Umbilical cord (tissue), 2 donors: ENCODE results near the gene DOCK2. TPM values are rescaled to one million over a fixed set of nuclear protein-coding genes. Genes with fewer than 3 reads are reported as not detected.
A peak's percentile ranks its signal among the peaks of the same experiment; 100 is the strongest.
"Not testable (repeated sequence)": the region's sequence is repeated elsewhere in the genome, so short reads cannot be mapped to it uniquely, and the experiment has no call there.

Experiments used
- DNase-seq: peaks from one replicate; pipeline ENCODE4 v3.0.0-alpha.2; 2015; ENCODE audit warnings: low spot score
- total RNA-seq: library from RNA; depleted of rRNA; stranded (reverse); fragments of >200 nt; gene quantifications from one replicate; pipeline ENCODE4 v1.2.3, GENCODE V29; 2014; ENCODE audit warnings: low replicate concordance; ENCODE audit not compliant: insufficient read depth

The DOCK2 gene
- total RNA-seq, 1 donor from 2014 or later: 72.5 TPM

- no peak for DNase-seq
These were observed 117.7 kb downstream of the DOCK2 start for GRCh38 chr5:169754737-169755136.

DNA sequence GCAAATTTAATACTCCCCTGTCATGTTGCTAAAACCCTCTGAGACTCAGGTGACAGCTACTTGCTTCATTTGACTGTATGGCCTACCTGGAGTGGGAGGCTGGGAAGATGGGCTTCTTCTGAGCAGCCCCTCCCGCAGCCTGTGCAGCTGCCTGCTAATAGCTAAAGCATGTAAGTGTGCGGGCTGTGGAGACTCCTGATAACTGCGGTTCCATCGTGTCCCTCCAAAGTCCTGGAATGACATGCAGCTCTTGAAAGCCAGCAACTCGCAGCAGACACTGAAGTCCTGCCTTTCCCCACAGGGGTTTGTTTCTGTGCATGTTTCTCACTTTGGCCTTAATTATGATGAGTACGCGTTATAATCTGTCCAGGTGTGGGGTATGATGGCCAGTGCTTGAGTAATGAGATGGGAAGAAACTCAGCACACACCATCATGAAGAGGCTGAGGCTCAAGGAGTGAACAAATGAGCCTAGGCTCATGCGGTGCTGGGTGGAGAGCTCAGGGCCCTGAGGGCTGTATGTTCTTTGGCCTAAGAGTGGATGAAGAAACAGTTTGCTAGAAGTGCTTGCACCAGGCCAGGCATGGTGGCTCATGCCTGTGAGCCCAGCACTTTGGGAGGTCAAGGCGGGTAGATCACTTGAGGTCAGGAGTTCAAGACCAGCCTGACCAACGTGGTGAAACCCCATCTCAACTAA lies 119.1 kb downstream of the DOCK2 start:
- no peak for DNase-seq

DNA sequence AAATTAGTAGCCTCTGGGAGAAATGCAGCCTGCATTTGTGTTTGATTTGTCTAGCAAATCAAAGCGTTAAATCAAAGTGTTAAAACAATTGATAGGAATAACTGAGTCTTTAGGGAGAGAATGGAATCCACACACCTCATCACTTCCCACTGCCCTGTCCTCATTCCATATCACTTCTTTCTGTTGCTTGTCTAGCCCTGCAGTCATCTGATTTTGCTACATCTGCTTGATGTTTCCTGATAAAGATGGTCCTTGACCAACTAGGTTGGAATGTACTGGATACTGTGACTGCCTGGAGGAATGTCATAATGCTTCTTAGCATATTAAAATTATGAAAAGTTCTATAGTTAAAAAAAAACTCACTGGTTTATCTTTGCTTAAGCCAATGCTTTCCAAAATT lies 119.9 kb downstream of the DOCK2 start:
- no peak for DNase-seq

DNA sequence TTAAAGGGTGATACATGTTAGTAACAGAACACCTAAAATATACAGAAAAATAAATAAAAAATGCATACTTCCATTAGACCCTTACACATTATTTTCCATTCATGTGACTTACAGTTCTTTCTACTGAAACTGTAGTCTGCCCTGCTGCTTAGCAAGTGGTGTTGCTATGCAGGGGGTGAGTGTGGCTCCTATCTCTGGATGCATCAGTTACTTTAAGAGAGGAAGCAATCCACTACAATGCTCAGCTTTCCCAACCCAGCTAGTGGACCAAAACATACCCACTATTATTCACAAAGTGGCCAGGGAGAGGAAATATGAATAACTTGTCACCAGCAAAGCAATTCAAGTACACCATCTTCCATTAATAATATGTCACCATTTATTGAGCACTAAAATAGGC lies 121.8 kb downstream of the DOCK2 start:
- DNase-seq: no peak

- DNase-seq: no peak
These were observed 123.2 kb downstream of the DOCK2 start for GRCh38 chr5:169760229-169760628.

GRCh38 chr5:169762338-169763095 lies 125.4 kb downstream of the DOCK2 start:
- no peak for DNase-seq

- peak; percentile 60 for DNase-seq
These were observed 126.4 kb downstream of the DOCK2 start for GRCh38 chr5:169763376-169764017.

DNA sequence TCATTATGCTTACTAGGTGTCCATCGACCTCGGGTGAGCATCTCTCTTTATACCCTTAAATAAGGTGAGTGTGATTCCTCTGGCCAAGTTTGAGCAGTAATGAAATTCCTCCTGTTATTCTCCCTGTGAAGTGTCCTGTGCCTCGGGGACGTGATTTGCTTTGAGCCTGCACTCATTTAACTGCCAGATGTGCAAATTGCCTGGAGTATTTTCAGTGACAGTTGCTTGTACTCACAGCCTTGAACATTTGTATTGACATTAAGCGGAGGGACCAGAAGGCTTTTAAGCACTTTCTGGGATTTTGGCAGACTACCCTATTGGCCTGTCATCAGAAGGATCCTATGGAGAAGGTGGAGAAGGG lies 126.9 kb downstream of the DOCK2 start:
- DNase-seq: no peak

DNA sequence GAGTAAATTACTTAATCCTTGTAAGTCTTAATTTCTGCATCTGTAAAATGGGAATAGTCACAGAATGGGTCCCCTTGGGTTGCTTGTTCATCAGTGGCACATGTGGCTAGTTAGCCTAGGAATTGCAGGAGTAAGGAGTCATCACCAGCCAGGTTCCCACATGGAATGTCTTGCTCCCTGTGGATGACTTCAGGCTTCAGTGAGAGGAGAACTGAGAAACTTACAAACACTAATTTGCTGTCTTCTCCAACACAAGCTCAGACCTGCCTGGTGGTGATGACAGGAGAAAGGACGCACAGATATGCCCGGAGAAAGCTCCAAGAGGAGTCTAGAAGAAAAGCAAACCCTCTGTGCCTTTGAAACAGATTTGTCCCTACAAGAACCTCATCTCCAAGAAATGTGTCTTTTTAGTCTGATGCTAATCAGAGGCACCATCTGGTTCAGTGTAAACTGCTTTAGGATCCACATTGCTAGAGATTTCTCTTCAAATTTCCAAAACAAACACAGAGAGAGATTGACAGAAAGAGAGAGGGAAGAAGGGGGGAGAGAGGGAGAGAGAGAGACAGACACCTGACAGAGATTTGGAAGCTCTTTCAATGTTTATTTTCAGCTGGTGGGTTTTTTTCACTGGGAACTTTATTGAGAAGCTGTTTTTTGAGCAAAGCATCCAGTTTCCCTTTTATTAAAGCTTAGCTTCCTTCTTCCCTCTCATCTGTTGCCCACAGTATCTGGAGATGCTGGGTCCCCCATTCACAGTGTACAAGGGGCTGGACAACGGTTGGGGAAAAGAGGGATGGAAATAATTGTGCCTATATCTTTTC lies 128.3 kb downstream of the DOCK2 start:
- no peak for DNase-seq

- not testable (repeated sequence) for DNase-seq
These were observed 129.9 kb downstream of the DOCK2 start for GRCh38 chr5:169766943-169767342.

DNA sequence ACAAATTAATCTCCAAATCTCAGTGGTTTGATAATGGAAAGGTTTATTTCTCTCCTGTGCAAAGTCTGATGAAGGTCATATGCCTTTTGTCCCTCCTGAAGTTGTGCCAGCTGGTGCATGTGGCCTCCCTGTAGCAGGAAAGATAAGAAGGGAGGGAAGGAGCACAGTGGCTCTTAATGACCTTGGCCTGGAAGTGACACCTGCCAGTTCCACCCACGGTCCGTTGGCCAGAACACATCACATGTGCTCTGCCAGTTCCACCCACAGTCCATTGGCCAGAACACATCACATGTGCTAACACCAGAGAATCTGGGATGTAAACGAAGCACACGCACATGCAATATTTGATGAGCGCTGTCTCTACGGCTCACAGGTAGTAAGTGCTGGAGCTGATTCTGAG lies 130.9 kb downstream of the DOCK2 start:
- no peak for DNase-seq

GRCh38 chr5:169768416-169768815 lies 131.3 kb downstream of the DOCK2 start:
- DNase-seq: no peak

GRCh38 chr5:169770109-169770508 lies 133.0 kb downstream of the DOCK2 start:
- no peak for DNase-seq

DNA sequence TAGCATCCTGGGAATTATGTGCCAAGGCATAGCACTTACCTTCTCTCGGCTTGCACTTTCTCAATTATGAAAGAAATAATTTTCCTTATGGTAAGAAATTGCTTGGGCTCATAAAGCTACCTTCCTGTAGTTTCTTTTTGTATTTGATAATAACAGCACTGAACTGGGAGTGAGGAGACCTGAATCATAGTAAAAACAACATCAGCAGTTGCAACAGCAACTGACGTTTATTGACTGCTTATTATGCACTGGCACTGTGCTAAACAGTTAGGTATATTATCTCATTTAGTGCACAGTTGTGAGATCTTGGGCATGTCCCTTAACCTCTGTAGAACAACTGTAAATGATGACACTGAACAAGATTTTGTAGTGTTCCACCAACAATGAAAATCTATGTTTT lies 135.2 kb downstream of the DOCK2 start:
- no peak for DNase-seq

DNA sequence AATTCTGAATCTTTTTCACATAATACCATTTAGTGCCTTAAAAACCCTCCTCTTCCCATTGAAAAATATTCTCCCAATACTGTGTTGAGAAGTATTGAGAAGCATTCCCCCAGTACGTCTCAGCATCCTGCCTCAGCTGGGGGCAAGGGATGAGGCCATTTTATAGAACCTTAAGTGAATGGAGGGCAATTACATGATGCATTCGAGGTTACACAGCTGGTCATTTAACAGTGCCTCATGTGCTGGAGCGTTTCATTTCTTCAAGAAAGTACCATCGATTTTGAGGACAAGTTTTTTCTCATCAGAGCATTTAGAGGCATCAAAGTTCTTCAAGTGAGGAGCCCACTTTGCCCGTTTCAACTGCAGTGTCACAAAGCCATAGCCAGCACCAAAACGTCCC lies 135.6 kb downstream of the DOCK2 start:
- DNase-seq: no peak

DNA sequence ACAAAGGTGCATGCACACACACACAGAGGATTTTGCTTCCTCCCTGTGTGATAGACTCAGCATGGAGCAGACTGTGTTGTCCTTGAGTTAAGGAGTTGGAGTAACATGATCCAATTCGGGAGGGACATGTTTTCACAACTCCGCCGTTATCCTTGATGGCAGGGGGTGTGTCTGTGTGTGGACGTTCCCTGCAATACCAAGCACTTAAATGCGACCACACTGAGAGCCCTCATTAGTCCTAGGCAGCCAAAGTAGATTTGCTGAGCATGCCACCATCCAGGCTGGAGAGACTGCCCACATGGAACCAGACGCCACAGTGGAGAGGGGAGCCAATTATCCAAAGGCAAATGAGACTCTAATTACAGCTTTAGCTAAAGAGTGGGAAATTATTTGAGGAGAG lies 140.1 kb downstream of the DOCK2 start:
- no peak for DNase-seq

DNA sequence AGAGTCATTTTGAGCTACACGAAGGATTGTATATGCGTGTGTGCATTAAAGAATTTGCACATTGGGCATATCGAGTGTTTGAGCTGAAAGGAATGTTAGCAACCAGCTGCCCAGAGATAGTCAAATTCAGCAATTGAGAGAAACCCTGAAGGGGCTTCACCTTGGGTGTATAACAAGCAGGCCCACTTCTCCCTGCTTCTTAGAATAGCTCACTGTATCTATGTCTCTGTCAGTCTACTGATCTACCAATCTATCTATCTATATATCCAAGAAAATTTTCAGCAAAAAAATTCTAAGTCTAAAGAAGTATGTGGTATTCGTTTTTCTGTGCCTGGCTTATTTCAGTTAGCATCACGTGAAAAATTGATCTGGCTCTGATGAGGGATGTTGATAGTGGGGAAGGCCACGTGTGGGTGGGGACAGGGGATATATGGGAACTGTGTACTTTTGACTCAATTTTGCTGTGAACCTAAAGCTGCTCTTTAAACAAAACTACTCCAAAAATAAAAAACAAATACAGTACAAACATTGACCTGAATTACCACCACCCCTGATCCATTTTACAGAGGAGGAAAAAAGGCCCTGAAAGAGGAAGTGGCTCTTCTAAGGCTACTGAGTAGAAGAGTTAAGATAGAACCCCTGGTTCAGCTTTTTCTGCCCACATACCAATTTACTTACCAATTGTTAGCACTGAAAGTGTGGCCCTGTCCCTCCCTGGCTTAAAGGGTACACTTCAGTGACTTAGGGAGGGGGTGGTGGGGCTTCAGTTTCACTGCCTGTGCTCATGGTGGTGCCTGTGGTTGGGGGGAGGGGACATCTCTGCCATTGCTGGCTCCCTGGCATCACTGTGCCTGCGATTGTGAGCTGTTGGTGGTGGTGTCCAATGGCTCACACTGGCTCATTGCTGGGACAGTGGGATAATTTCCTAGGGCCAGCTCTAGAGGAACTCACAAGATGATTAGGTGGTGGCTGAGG lies 141.8 kb downstream of the DOCK2 start:
- no peak for DNase-seq

DNA sequence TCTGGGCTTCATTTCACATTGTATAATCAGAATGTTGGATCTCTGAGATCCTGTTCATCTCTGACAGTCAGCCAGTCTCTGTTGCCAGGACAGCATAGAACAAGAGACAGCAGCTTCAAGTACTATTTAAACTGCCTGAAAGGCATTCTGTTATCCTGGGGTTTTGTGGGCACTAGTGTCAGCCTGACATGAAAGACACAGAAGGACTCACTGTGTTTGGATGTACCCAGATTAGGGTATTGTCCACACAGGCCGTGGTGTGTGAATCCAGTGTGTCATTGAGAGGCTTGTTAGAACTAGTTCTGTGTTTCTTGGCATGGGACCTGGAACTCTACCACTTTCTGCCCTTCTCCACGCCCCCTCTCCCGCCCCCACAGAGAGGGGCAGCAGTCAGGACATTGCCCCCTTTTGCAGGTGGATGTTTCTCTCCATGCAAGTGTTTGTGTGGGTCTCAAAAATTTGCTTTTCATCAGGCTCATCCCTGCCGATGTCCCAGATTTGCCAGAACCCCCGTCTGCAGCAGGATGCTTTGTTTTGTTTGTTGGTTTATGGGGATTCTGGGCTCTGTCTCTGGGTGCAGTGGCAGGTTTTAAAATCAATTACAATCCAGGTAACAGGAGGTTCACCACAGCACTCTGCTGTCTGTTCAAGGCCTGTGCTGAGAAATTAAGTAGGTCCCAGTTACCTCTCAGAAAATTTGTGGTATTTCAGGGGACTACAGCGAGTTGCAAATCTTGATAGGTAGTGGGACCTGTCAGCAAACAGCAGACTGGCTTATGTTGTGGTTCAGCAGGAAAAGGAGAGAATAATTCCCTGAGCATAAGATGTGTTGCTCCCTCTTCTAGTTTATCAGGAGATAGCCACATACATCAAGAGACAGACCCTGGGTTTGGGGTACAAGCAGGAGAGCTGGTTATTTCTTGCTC lies 144.6 kb downstream of the DOCK2 start:
- no peak for DNase-seq

GRCh38 chr5:169785771-169786618 lies 148.9 kb downstream of the DOCK2 start:
- DNase-seq: no peak
